Naive thymus-derived CD4-positive, alpha-beta T cell (primary cell): ENCODE data around the gene SLC35F2. TPM values are rescaled to one million over a fixed set of nuclear protein-coding genes. Genes with fewer than 3 reads are reported as not detected.
"Not testable (repeated sequence)": the region's sequence is repeated elsewhere in the genome, so short reads cannot be mapped to it uniquely, and the experiment has no call there.

ENCODE experiments used
- ATAC-seq: fragments of 150-1000 bp; cut with Tn5 transposase; 2 replicates; pipeline ENCODE4 v1.10.0; 2021; ENCODE audit warnings: mild to moderate bottlenecking, moderate library complexity
- CTCF ChIA-PET: fragments of 350-600 bp; sonication (Branson Sonifier 250); formaldehyde crosslinking; loops from one replicate; lab custom pipeline; 2021; ENCODE audit warnings: antibody characterized with exemption; lab: Charles Lee
- POLR2A ChIA-PET: fragments of 350-600 bp; sonication (Branson Sonifier 250); formaldehyde crosslinking; loops from one replicate; lab custom pipeline; 2021; ENCODE audit warnings: antibody characterized with exemption, inconsistent platforms; lab: Charles Lee
- DNase-seq, 9 donors: peaks; one replicate each; pipeline versions ENCODE4 v3.0.0 to v3.0.0-alpha.2; 2020 to 2022; ENCODE audit warnings: mixed read lengths in 1 of 9
- H3K27ac ChIP-seq: one replicate; pipeline ENCODE4 v1.7.0; 2013; ENCODE audit warnings: mild to moderate bottlenecking, low read depth, low read length, moderate library complexity
- H3K27me3 ChIP-seq, 2 donors: one replicate each; pipeline ENCODE4 v1.7.0; 2013; ENCODE audit warnings: low read length in 2 of 2, mild to moderate bottlenecking in 2 of 2, moderate library complexity in 2 of 2; ENCODE audit not compliant: control insufficient read depth in 2 of 2, insufficient read depth in 2 of 2
- H3K36me3 ChIP-seq, 3 experiments: 1 replicate in 2 of 3; 2 replicates in 1 of 3; pipeline ENCODE4 v1.7.0; 2013; ENCODE audit warnings: low read length in 3 of 3, mild to moderate bottlenecking in 3 of 3, moderate library complexity in 1 of 3; ENCODE audit not compliant: insufficient read depth in 3 of 3, control insufficient read depth in 2 of 3
- H3K4me1 ChIP-seq, 2 donors: one replicate each; pipeline ENCODE4 v1.7.0; 2013; ENCODE audit warnings: low read length in 2 of 2, mild to moderate bottlenecking in 2 of 2, moderate library complexity in 1 of 2; ENCODE audit not compliant: control insufficient read depth in 2 of 2, insufficient read depth in 2 of 2
- H3K4me3 ChIP-seq: 2 replicates; pipeline ENCODE4 v1.7.0; 2013; ENCODE audit warnings: mild to moderate bottlenecking, low read length
- H3K9me3 ChIP-seq, 3 experiments: 1 replicate in 2 of 3; 2 replicates in 1 of 3; pipeline ENCODE4 v1.7.0; 2013; ENCODE audit warnings: low read length in 3 of 3; ENCODE audit not compliant: control insufficient read depth in 2 of 3
- H3K27ac Mint-ChIP-seq, 9 donors: one replicate each; pipeline ENCODE4 v1.8.0; 2020 to 2022; ENCODE audit warnings: mixed read lengths in 9 of 9, mild to moderate bottlenecking in 8 of 9, moderate library complexity in 5 of 9, inconsistent platforms in 2 of 9
- H3K27me3 Mint-ChIP-seq, 5 donors: one replicate each; pipeline ENCODE4 v1.8.0; 2021 to 2022; ENCODE audit warnings: mixed read lengths in 5 of 5, mild to moderate bottlenecking in 1 of 5
- H3K36me3 Mint-ChIP-seq, 5 donors: one replicate each; pipeline ENCODE4 v1.8.0; 2020 to 2022; ENCODE audit warnings: mixed read lengths in 5 of 5, mild to moderate bottlenecking in 3 of 5, inconsistent platforms in 1 of 5
- H3K4me1 Mint-ChIP-seq, 7 donors: one replicate each; pipeline ENCODE4 v1.8.0; 2020 to 2022; ENCODE audit warnings: mixed read lengths in 7 of 7, mild to moderate bottlenecking in 3 of 7, inconsistent platforms in 1 of 7
- H3K4me3 Mint-ChIP-seq, 10 donors: one replicate each; pipeline ENCODE4 v1.8.0; 2020 to 2022; ENCODE audit warnings: mild to moderate bottlenecking in 10 of 10, mixed read lengths in 10 of 10, moderate library complexity in 6 of 10, inconsistent platforms in 2 of 10
- H3K9me3 Mint-ChIP-seq, 11 donors: one replicate each; pipeline ENCODE4 v1.8.0; 2020 to 2022; ENCODE audit warnings: mixed read lengths in 11 of 11, mild to moderate bottlenecking in 4 of 11, inconsistent platforms in 1 of 11, moderate library complexity in 1 of 11
- intact Hi-C, 2 donors: fragments of 100-400 bp; cut with micrococcal nuclease; formaldehyde crosslinking; loops; one replicate each; pipeline ENCODE4 v1.15.1; 2023
- polyA plus RNA-seq, 2 donors: library from polyadenylated mRNA; unstranded; fragments of 300-500 nt; fragmentation: Illumina TruSeq; gene quantifications; one replicate each; pipeline ENCODE4 v1.2.3, GENCODE V29; 2021
- total RNA-seq, 6 experiments: library from RNA in 5 of 6; stranded (reverse) in 5 of 6; gene quantifications; 1 replicate in 5 of 6; 2 replicates in 1 of 6; pipeline ENCODE4 v1.2.3 and lab custom pipeline; 2021 to 2026

Gene SLC35F2
- total and polyA plus RNA-seq, 7 experiments from 2014 or later, result 3.7 to 8.9 (median 4.2) TPM

GRCh38 chr11:107769189-107769588, 89.4 kb downstream of the SLC35F2 start:
- ATAC-seq (no peak), DNase-seq (no peak)
- intact Hi-C loops, result no loop called here
- H3K27me3 Mint-ChIP-seq, result peaks cover 0 to 23% (median 15%) of the 10 kb centered on the region in 5 donors
- H3K36me3 ChIP-seq, result no peaks in the 10 kb centered on the region
- no peaks in the 10 kb centered on the region for H3K36me3 Mint-ChIP-seq
- ChIA-PET POLR2A (no interaction called here), CTCF (no interaction called here)
- H3K4me1 Mint-ChIP-seq, result peaks cover 0 to 2% (median 0%) of the 10 kb centered on the region in 7 donors
- H3K4me3 ChIP-seq, result no peak overlapping the region
- H3K9me3 ChIP-seq, result no peaks in the 10 kb centered on the region
- no peaks in the 10 kb centered on the region for H3K9me3 Mint-ChIP-seq
- H3K4me3 Mint-ChIP-seq, result no peak overlapping the region
- H3K4me1 ChIP-seq, result no peaks in the 10 kb centered on the region
- H3K27ac ChIP-seq, result no peak overlapping the region
- H3K27me3 ChIP-seq, result no peaks in the 10 kb centered on the region
- no peak overlapping the region for H3K27ac Mint-ChIP-seq

DNA sequence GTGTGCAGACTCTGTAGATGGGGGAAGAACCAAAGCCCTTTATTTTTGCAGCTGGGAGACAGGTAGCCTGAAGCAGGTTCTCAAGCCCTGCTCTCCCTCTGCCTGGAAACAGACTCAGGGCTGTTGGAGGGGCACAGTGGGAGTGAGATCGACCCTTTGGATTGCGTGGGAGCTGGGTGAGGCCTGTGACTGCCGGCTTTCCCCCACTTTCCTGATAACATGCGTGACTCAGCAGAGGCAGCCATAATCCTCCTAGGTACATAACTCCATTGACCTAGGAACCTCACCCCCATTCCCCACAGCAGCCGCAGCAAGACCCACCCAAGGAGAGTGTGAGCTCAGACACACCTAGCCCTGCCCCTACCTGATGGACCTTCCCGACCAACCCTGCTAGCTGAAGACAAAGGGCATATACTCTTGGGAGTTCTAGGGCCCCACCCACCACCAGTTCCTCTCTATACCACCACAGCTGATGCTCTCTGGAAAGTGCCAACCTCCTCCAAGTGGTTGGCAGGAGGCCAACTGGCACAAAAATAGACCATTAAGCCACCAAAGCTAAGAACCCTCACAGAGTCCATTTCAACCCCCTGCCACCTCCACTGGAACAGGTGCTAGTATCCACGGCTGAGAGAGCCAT, 99.8 kb downstream of the SLC35F2 start:
- H3K4me1 Mint-ChIP-seq, DNase-seq, H3K9me3 ChIP-seq, POLR2A ChIA-PET, H3K27ac Mint-ChIP-seq, H3K4me3 ChIP-seq, intact Hi-C loops, ATAC-seq, CTCF ChIA-PET, H3K4me1 ChIP-seq, H3K27ac ChIP-seq, H3K36me3 Mint-ChIP-seq, H3K4me3 Mint-ChIP-seq, H3K27me3 ChIP-seq, H3K36me3 ChIP-seq: not testable (repeated sequence)
- peaks cover 17 to 61% (median 44%) of the 10 kb centered on the region in 5 donors for H3K27me3 Mint-ChIP-seq
- peaks cover 0 to 14% (median 0%) of the 10 kb centered on the region in 11 donors for H3K9me3 Mint-ChIP-seq

DNA sequence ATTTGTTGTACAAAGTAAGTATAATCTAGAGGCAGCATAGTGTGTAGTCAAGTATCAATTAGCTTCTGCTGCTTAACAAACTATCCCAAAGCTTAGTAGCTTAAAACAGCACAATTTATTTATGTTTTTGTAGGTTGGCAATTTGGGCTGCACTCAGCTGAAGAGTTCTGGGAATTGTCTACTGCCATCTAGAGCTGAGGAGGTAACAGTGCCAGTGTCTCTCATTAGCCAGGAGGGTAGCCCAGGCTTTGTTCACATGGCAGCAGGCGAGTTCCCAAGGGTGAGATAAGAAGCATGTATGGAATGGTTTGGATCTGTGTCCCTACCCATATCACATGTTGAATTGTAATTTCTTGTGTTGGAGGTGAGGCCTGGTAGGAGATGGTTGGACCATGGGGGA, 100.9 kb downstream of the SLC35F2 start:
- no peaks in the 10 kb centered on the region for H3K36me3 Mint-ChIP-seq
- H3K4me3 ChIP-seq, result no peak overlapping the region
- intact Hi-C loops, result no loop called here
- ATAC-seq (no peak), DNase-seq (no peak)
- CTCF ChIA-PET, result no interaction called here
- H3K4me1 ChIP-seq, result no peaks in the 10 kb centered on the region
- no peaks in the 10 kb centered on the region for H3K4me1 Mint-ChIP-seq
- no peaks in the 10 kb centered on the region for H3K27me3 ChIP-seq
- H3K27ac ChIP-seq, result no peak overlapping the region
- no peak overlapping the region for H3K27ac Mint-ChIP-seq
- H3K9me3 Mint-ChIP-seq, result peaks cover 0 to 14% (median 0%) of the 10 kb centered on the region in 11 donors
- no peaks in the 10 kb centered on the region for H3K36me3 ChIP-seq
- H3K9me3 ChIP-seq, result no peaks in the 10 kb centered on the region
- peaks cover 14 to 62% (median 44%) of the 10 kb centered on the region in 5 donors for H3K27me3 Mint-ChIP-seq
- no peak overlapping the region for H3K4me3 Mint-ChIP-seq
- POLR2A ChIA-PET, result no interaction called here

- ChIA-PET CTCF (no interaction called here), POLR2A (no interaction called here)
- Mint-ChIP-seq H3K27ac (peak overlapping the region in 1 of 9 donors; percentile 2), H3K9me3 (peaks cover 0 to 14% (median 0%) of the 10 kb centered on the region in 11 donors), H3K4me1 (no peaks in the 10 kb centered on the region), H3K27me3 (peaks cover 13 to 56% (median 48%) of the 10 kb centered on the region in 5 donors), H3K4me3 (no peak overlapping the region), H3K36me3 (no peaks in the 10 kb centered on the region)
- H3K36me3 ChIP-seq, result no peaks in the 10 kb centered on the region
- no peaks in the 10 kb centered on the region for H3K27me3 ChIP-seq
- no peaks in the 10 kb centered on the region for H3K4me1 ChIP-seq
- intact Hi-C loops, result no loop called here
- no peak overlapping the region for H3K27ac ChIP-seq
- ATAC-seq (no peak), DNase-seq (no peak)
- H3K4me3 ChIP-seq, result no peak overlapping the region
- no peaks in the 10 kb centered on the region for H3K9me3 ChIP-seq
These were observed 102.0 kb downstream of the SLC35F2 start for GRCh38 chr11:107756553-107756952.

DNA sequence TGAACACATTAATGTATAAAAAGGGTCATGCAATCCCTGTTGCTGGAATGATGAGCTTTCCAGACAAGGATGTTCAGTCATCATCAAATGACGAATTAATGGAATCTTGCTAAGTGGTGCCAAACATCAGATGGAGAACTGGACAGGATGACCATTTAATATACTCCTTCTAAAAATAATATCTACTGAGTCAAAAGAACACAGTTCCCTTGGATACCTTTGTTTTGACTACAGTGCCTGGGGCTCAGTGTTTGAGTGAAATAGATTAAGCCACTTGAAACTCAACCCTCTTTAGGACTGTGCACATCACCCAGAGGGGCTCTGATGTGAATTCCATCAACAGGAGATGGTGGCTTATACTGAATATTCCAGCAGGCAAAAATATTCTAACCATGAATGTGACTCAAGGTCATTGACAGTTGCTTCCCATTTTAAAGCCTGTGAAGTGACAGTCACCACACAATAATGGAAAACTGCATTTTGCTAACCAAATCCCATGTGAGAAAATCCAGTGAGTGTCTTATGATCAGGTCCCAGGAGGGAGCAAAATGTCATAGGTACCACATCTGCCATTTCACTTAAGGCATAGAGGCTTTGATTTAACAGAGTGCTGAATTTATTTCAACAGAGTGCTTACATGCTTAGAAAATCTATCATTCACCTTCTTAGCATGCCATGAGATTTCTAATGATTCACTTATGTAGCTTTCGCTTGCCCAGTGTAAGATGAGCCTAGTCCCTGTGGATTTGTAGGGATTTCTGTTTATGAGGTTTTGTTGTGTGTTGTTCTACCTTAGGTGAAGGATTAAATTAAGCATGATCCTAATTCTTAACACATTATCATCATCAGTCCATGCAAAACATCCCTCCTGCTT, 105.4 kb downstream of the SLC35F2 start:
- Histone ChIP-seq H3K4me3 (no peak overlapping the region), H3K27me3 (no peaks in the 10 kb centered on the region), H3K27ac (no peak overlapping the region), H3K9me3 (no peaks in the 10 kb centered on the region), H3K36me3 (no peaks in the 10 kb centered on the region), H3K4me1 (no peaks in the 10 kb centered on the region)
- ChIA-PET CTCF (no interaction called here), POLR2A (no interaction called here)
- H3K27me3 Mint-ChIP-seq, result peaks cover 10 to 45% (median 43%) of the 10 kb centered on the region in 5 donors
- intact Hi-C loops, result no loop called here
- no peak overlapping the region for H3K4me3 Mint-ChIP-seq
- ATAC-seq, result no peak
- H3K36me3 Mint-ChIP-seq, result no peaks in the 10 kb centered on the region
- H3K27ac Mint-ChIP-seq, result no peak overlapping the region
- H3K4me1 Mint-ChIP-seq, result no peaks in the 10 kb centered on the region
- peaks cover 0 to 3% (median 0%) of the 10 kb centered on the region in 11 donors for H3K9me3 Mint-ChIP-seq
- no peak for DNase-seq

DNA sequence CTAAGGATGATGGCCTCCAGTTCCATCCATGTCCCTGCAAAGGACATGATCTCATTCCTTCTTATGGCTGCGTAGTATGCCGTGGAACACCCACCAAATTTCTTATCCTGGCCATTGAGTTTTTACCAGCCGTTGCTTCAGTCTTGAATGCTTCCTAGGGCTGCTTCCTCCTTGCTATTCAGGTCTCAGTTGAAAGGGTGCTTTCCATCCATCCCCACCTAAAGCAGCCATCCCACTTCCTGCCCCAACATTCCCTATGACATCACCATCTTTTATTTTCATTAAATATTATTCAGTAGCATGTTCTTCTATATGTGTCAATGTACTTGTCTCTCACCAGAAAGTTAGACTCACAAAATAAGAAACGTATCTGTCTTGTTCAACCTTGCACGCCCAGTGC, 106.1 kb downstream of the SLC35F2 start:
- POLR2A ChIA-PET, result no interaction called here
- no peaks in the 10 kb centered on the region for H3K36me3 Mint-ChIP-seq
- H3K4me3 Mint-ChIP-seq, result no peak overlapping the region
- peaks cover 0 to 3% (median 0%) of the 10 kb centered on the region in 11 donors for H3K9me3 Mint-ChIP-seq
- DNase-seq, result no peak
- no peak for ATAC-seq
- peak overlapping the region in 1 of 9 donors; percentile 83 for H3K27ac Mint-ChIP-seq
- H3K27me3 Mint-ChIP-seq, result peaks cover 15 to 41% (median 37%) of the 10 kb centered on the region in 5 donors
- Histone ChIP-seq H3K4me1 (no peaks in the 10 kb centered on the region), H3K4me3 (no peak overlapping the region), H3K27me3 (no peaks in the 10 kb centered on the region), H3K9me3 (no peaks in the 10 kb centered on the region), H3K36me3 (no peaks in the 10 kb centered on the region), H3K27ac (no peak overlapping the region)
- intact Hi-C loops, result no loop called here
- no peaks in the 10 kb centered on the region for H3K4me1 Mint-ChIP-seq
- CTCF ChIA-PET, result no interaction called here
